ENCODE results near the gene KRT25.

- TF ChIP-seq POLR2AphosphoS5 (IDR thresholded peaks at IDR 0.05) = no peak
- no peak for TF ChIP-seq CTCF (IDR thresholded peaks at IDR 0.05)
- TF ChIP-seq EP300 (IDR thresholded peaks at IDR 0.05) = no peak
- TF ChIP-seq POLR2A (IDR thresholded peaks at IDR 0.05) = no peak
These were observed 22.8 kb upstream of the KRT25 start for GRCh38 chr17:40777971-40778370.

Measured in sigmoid colon (tissue), 4 donors.